Head of caudate nucleus (tissue), 42 donors: Measurements from ENCODE around the gene BEND7.

Source experiments
- DNase-seq, 42 donors: peaks; one replicate each; pipeline versions ENCODE4 v3.0.0 to v3.0.0-alpha.2; 2020 to 2021; ENCODE audit warnings: mixed read lengths in 7 of 42
- intact Hi-C: fragments of 100-400 bp; cut with DNase I; formaldehyde crosslinking; loops from one replicate; pipeline ENCODE4 v1.15.0; 2022

Gene BEND7

GRCh38 chr10:13491747-13492360 lies 37.0 kb downstream of the BEND7 start:
- DNase-seq = no peak
- intact Hi-C loops = no loop called here

- intact Hi-C loops = no loop called here
These were observed 38.3 kb downstream of the BEND7 start for GRCh38 chr10:13490503-13490902.

GRCh38 chr10:13489035-13489599 lies 39.7 kb downstream of the BEND7 start:
- DNase-seq = no peak
- intact Hi-C loops = no loop called here

More at GRCh38 chr10:13490503-13490902, 38.3 kb downstream of the BEND7 start:
- no peak for DNase-seq

GRCh38 chr10:13485623-13486022 lies 43.2 kb downstream of the BEND7 start:
- intact Hi-C loops = no loop called here
- no peak for DNase-seq

- no peak for DNase-seq
- intact Hi-C loops = no loop called here
These were observed 44.9 kb downstream of the BEND7 start for GRCh38 chr10:13483951-13484350.

GRCh38 chr10:13483073-13483472 lies 45.7 kb downstream of the BEND7 start:
- intact Hi-C loops = no loop called here
- DNase-seq = no peak

GRCh38 chr10:13481690-13482089 lies 47.1 kb downstream of the BEND7 start:
- intact Hi-C loops = no loop called here
- DNase-seq = no peak

- no peak for DNase-seq
- intact Hi-C loops = no loop called here
These were observed 53.7 kb downstream of the BEND7 start for GRCh38 chr10:13475124-13475523.

- DNase-seq = no peak
- intact Hi-C loops = no loop called here
These were observed 54.8 kb downstream of the BEND7 start for GRCh38 chr10:13473986-13474385.

- DNase-seq = no peak
- intact Hi-C loops = no loop called here
These were observed 56.5 kb downstream of the BEND7 start for GRCh38 chr10:13472359-13472758.

- DNase-seq = peak in 1 of 42 donors; percentile 13
- intact Hi-C loops = no loop called here
These were observed 58.5 kb downstream of the BEND7 start for GRCh38 chr10:13470270-13470669.

- no peak for DNase-seq
- intact Hi-C loops = no loop called here
These were observed 66.3 kb downstream of the BEND7 start for GRCh38 chr10:13462551-13462950.

GRCh38 chr10:13458687-13459012 lies 70.2 kb downstream of the BEND7 start:
- peak in 12 of 42 donors; percentile 4 to 31 (median 22) for DNase-seq
- intact Hi-C loops = no loop called here

GRCh38 chr10:13457958-13458686 lies 70.7 kb downstream of the BEND7 start:
- DNase-seq = peak in 22 of 42 donors; percentile 11 to 52 (median 24)
- intact Hi-C loops = no loop called here

GRCh38 chr10:13453896-13454295 lies 74.9 kb downstream of the BEND7 start:
- DNase-seq = no peak
- intact Hi-C loops = no loop called here

GRCh38 chr10:13450069-13450468 lies 78.7 kb downstream of the BEND7 start:
- intact Hi-C loops = no loop called here
- DNase-seq = no peak

GRCh38 chr10:13449296-13449695 lies 79.5 kb downstream of the BEND7 start:
- intact Hi-C loops = no loop called here
- DNase-seq = no peak

- intact Hi-C loops = no loop called here
- peak in 1 of 42 donors; percentile 16 for DNase-seq
These were observed 80.6 kb downstream of the BEND7 start for GRCh38 chr10:13448216-13448615.

- DNase-seq = no peak
- intact Hi-C loops = no loop called here
These were observed 83.0 kb downstream of the BEND7 start for GRCh38 chr10:13445656-13446400.

GRCh38 chr10:13441476-13441875 lies 87.3 kb downstream of the BEND7 start:
- intact Hi-C loops = no loop called here
- DNase-seq = peak in 1 of 42 donors; percentile 6
